Skeletal muscle cell (primary cell): ENCODE data around the gene HUWE1.

Experiments used
- DNase-seq: peaks from one replicate; pipeline ENCODE4 v3.0.0-alpha.2; 2010; ENCODE audit warnings: low read depth
- H3K4me3 ChIP-seq: 2 replicates; pipeline ENCODE4 v1.5.1; 2011; ENCODE audit warnings: low read depth, mild to moderate bottlenecking, control low read depth, low read length, moderate library complexity

HUWE1 gene

DNA sequence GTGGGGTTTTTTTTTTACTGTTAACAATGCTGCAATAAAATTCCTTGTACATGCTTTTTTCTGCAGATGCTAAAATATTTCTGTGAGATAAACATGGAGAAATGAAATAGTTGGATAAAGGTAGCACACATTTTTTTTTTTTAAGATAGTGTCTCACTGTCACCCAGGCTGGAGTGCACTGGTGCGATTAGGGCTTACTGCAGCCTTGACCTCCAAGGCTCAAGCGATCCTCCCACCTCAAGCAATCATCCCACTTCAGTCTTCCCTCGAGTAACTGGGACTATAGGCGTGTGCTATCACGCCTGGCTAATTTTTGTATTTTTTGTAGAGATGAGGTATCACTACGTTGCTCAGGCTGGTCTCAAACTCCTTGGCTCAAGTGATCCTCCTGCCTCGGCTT, 1.8 kb upstream of the HUWE1 start:
- no peak overlapping the region for H3K4me3 ChIP-seq
- DNase-seq: no peak

DNA sequence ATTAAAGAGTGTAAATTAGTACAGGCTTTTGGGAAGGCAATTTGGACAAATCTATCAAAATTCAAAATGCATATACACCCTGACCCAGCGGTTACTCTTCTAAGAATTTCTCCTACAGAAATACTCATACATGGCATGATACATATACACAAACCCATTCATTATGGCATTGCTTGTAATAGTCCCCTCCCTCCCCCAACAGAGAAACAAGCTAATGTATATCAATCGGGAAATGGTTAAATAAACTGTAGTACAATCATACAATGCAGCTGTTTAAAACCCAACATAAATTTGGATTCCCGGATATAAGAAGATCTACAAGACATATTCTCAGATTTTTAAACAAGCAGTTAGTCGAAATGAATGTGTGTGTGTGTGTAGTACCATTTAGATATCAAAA, 808 bp downstream of the HUWE1 start:
- no peak for DNase-seq
- H3K4me3 ChIP-seq: peak overlapping the region; percentile 64

DNA sequence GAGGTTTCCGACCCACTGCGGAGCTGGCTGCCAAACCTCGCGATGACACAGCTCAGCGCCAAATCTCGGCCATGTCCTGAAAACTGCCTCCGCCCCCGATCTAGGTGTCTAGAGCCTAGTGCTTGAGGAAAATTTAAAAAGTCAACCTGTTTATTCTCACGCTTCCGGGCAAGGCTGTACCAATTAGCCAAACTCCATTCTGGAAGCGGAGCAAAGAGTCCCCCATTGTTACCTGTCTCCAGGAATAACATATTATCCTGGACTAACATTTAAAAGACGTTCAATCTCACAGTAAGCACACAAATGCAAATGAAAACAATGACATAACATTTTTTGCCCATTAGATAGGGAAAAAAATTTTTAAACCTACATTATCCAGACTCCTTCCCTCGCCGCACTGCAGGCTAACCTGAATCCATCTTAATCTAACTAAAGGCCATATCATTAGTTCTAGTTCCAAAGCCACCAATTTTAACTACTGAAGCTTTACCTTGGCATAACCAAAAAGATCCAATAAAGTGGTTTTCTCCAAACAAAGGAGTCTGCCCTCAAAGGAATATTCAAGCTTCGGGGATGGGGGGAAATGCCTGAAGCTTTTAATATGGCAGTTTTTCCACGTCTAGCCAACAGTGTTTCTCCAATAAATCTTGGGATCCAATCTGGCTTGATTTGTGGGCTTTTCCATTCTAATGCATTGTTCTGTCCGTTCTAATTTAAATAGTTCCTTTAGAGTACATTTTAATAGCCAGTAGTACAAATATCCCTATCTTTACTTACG, 1.9 kb downstream of the HUWE1 start:
- peak overlapping the region; percentile 64 for H3K4me3 ChIP-seq
- no peak for DNase-seq

DNA sequence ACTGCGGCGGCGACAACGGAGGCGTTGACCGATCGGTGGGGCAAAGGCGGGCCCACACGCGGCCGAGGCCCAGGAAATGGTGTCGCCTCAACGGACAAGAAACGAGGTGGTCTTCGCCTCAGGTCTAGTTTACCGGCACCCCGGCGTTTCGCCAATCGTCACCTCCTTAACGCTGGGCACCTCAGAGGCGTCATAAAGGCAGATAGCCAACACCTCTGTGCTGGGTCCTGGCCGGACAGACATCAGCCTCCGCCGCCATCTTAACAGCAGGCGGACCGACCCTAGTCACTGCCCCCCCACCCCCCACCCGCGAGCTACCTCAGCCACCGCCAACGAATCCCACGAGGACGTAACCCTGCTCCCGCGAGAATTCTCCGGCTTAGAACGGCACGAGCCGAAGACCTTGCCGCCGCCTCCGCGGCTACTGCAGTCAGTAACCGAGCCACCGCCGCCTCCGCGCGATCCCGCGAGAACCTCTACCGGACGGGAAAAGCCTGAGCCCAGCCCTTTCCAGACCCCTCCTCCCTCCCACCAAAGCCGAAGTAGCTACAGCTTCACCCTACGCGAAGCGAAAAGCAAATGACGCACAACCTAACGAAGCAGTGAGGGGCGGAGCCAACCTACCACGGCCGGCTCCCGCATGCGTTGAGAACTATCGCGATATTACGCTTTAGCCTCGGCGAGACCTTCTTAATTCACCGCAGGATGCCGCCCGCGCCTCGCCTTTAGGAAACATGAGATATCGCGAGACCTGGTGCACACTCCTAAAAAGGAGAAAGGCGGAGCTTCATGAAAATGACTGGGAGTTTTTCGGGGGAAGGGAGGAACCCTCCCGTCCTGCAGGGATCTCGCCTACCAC, 2.7 kb downstream of the HUWE1 start:
- peak; percentile 93 for DNase-seq
- peak overlapping the region; percentile 64 for H3K4me3 ChIP-seq

DNA sequence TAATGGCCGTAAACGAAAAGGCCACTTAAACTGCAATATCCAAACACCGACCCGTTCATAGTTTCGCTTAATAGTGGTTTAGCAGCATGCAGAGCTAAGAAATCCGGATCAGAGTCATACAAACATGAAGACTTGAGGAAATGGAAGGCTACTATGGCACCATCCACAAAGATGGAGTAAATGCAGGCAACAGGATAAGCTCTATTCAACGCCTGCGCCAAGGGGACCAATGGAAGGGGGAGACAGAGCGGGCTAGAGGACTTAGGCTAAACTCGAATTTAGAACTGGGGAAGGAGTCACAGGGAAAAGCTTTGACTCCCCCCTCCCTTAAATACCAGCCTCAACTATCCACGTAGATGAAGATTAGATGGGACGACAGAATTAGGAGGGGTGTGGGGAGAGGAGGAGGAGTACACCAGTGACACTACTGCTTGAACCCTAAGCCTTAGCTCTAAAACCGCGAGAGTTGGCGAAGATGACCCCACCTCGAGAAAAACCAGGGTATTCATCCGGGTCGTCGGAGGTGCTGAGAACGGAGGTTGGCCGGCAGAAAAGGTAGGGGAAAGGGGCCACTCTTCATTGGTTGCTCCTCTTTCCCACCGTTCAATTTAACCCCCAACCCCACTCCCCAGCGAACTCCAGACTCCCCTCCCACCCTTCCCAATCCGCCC, 3.5 kb downstream of the HUWE1 start:
- DNase-seq: peak; percentile 8
- peak overlapping the region; percentile 64 for H3K4me3 ChIP-seq

DNA sequence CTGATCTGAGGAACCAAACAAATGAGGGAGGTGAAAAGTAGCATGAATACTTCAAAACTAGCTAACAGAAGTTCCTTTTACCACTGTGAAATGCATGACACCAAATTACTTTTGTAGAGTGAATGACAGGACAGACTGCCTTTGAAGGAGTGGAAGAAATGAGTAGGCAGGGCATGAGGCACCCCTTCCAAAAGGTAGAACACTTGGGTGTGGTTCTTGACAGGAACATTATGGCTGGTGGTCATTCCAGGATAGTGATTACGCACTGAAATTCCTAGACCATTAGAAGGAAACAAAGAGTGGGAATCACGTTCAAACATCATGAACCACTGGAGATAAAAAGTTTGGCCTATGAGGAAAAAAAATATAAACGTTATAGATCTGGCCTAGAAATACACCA, 4.9 kb downstream of the HUWE1 start:
- no peak overlapping the region for H3K4me3 ChIP-seq
- DNase-seq: no peak

DNA sequence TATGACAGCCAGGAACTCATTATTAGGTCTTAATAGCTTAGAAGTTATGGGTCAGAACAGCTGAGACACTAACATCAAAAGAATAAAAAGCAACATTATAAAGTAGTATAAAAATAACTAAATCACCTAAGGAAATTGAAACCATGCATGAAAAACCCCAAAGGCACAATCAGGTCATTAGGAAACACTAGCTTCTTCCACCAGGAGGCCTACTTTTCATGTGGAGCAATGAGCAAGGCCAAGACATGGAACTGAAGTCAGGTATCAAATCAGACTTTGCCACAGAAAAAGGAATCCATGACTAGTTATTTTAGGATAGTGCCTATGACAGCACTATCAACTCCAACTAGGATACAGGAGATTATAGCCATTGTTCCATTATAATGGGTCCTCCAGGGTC, 7.9 kb downstream of the HUWE1 start:
- H3K4me3 ChIP-seq: no peak overlapping the region
- DNase-seq: no peak

DNA sequence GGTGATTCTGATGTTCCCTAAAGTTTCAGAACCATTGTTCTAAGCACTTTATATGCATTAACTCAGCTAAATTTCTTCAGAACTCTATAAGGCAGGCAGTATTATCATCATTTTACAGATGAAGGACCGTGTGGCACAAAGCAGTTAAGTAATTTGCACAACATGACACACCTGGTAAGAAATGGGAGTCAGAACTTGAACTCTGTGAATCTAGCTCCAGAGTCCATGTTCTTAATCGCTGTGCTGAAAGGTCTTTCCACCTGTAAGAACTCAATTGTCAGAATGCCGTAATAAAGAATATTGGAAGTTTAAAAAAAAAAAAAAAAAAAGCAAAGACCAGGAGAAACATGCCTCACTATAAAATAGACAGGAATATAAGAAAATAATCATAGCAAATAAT, 9.2 kb downstream of the HUWE1 start:
- H3K4me3 ChIP-seq: no peak overlapping the region
- DNase-seq: no peak

DNA sequence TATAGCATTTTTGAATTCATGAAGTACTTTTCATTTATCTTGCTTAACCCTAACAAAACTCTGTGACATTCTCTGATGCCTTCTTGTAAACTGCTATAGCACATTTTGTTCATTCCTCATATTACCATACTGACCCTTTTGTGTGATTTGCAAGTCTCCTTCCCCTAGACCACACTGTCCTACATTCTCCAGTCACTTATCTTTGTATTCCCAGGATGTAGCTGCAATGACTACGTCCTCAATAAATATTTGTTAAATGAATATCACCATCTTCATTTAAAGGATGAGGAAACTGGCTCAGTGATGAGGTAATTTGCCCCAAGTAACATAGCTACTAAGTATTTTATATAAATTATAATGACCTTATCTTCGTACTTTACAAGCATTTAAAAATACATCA, 11.9 kb downstream of the HUWE1 start:
- no peak for DNase-seq
- no peak overlapping the region for H3K4me3 ChIP-seq

DNA sequence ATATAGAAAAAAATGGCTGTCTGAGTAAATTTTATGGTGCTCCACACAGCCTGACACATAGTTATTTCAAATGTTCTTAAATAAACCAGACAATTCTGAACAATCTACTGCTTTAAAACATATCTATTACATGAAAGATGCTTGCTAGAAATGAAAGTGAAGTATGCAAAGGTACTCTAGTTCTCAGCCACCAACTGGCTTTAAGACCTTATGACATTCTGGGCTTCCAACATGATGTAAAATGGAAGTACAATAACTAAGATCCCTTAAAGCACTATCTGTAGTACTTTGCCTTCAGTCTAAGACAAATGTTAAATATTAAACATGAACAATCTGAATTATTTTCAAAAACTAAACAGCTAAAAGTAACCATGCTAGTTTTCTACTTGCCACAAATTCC, 17.3 kb downstream of the HUWE1 start:
- no peak for DNase-seq
- H3K4me3 ChIP-seq: no peak overlapping the region

DNA sequence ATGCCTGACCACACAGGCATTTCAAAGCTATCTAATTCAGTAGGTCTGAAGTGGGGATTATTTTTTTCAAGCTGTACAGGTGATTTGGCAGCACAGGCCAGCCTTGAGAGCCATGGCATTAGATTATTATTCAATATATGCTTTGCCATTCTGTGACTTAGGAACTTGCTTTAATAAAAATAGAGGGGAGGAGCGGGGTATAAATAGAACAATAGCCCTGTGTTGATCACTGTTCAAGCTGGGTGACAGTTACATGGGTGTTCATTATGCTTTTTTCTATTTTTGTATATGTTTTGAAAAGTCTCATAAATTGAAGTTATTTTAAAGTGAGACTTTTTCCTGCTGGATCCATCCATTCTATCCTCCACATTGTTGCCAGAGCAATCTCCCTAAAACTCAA, 20.3 kb downstream of the HUWE1 start:
- H3K4me3 ChIP-seq: no peak overlapping the region
- no peak for DNase-seq

DNA sequence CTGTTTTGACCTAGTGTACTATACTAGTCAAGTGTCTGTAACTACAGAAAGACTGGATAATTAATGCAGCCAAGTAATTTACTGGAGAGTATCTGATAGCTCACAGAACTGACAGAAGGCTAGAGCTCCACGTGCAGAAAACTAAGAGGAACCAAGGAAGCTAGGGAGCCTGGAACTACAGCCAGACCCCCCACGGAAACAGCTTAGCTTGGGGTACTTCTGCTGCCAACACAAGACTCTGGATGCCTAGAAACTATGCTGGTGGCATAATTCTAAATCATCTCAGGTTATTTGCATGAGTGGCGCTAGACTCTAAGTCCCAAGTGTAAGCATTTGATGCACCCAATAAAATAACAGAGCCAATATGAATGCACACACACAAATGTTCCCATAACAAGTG, 26.5 kb downstream of the HUWE1 start:
- no peak for DNase-seq
- no peak overlapping the region for H3K4me3 ChIP-seq

DNA sequence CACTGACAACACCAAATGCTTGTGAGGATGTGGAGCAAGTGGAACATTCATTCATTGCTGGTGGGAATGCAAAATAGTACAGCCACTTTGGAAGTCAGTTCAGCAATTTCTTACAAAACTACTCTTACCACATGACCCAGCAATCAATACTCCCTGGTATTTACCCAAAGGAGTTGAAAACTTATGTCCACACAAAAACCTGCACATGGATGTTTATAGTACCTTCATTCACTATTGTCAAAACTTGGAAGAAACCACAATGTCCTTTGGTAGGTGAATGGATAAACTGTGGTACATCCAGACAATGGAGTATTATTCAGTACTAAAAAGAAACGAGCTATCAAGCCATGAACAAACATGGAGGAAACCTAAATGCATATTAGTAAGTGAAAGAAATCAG, 27.5 kb downstream of the HUWE1 start:
- no peak for DNase-seq
- H3K4me3 ChIP-seq: no peak overlapping the region

DNA sequence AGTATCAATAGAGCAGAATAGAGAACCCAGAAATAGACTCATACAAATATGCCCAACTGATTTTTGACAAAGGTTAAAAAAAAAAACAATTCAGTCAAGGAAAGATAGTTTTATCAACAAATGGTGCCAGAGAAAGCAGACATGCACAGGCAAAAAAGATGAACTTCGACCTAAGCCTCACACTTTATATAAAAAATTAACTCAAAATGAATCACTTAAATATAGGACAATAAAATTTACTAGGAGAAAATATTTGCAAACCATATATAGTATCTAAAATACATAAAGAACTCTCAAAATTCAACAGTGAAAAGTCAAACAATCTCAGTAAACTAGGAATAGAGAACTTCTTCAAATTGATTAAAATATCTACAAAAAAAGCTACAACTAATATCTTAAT, 29.7 kb downstream of the HUWE1 start:
- DNase-seq: no peak
- no peak overlapping the region for H3K4me3 ChIP-seq

DNA sequence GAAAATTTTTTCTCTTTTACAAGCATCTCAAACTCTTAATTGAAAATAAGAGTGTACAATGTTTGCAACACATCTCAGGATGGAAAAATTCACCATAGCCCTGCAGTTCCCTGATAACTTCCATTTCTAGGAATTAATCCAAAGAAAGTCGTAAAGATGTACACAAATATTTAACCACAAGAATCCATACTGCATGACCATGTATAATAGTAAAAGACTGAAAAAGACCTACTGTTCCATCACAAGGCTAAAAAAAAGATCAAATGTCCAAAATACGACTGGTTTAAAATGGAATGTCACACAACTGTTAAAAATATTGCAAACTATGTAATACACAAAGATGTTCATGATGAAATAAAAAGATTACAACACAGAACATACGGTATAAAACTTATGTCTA, 32.1 kb downstream of the HUWE1 start:
- no peak overlapping the region for H3K4me3 ChIP-seq
- DNase-seq: no peak

DNA sequence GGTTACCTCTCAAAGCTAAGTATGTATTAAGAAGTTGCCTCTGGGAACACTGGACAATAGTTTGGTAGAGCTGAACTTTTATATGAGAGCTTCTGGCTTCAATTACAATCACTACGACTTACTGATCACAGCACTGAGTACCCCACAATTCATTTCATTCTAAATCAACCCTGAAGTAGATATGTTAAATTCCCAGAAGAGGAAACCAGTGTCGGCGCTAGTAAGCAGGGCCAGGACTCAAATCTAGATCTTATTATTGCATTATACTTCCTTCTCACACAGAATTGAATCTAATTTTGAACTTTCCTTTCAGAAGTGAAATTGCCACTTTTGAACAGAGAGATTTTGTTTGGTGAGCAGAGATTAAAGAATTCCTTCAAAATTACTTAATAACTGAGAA, 41.8 kb downstream of the HUWE1 start:
- no peak for DNase-seq

DNA sequence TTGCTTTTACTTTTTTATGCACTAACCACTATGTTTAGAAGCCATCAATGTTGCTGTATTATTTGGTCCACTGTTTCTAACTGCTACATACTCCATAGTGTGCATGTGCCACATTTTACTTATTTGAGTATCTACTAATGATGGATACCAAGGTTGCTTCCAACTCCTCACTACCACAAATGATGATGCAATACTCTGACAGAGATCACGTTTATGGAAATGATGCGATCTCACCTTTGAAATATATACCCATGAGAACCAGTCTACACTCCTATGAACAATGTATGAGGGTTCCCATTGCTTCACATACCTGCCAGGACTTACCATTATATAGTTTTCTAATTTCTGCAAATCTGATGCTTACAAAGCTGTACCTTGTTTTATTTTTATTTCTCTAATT, 44.2 kb downstream of the HUWE1 start:
- no peak for DNase-seq
- no peak overlapping the region for H3K4me3 ChIP-seq

More for the DNA sequence above, 41.8 kb downstream of the HUWE1 start:
- no peak overlapping the region for H3K4me3 ChIP-seq

DNA sequence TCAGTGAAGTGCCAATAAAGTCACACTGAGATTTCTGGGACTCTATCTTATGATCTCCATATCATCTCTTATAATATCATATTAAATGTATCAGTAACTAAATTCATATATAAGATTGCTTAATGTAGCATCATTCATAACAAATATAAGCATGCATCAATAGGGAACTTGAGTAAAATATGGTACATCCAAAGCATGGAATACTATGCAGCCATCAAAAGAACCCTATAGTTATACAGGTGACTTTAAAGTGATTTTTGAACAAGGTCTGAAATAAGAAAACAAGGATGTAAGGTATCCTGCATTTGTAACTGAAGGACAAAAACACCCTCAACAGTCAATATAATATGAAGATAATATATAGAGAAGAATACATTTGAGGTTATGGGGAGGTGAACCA, 47.3 kb downstream of the HUWE1 start:
- no peak overlapping the region for H3K4me3 ChIP-seq
- DNase-seq: no peak

DNA sequence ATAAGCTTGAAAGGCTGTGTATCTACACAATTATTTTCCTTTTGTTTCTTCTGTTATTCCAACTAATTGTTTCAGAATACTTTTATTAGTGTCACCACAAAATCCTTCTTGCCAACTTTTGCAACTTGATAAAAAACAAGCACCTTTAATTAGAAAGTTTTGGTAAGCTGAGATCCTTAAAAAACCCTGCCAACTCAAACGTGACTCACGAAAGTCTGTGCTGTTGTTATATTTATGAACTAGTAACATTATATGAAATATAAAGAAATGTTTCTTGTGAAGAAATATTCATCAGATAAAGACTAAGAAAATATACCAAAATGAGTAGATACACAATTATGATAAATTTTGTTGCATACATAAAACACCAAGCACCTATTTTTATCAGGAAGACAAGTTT, 49.0 kb downstream of the HUWE1 start:
- H3K4me3 ChIP-seq: no peak overlapping the region
- DNase-seq: no peak

DNA sequence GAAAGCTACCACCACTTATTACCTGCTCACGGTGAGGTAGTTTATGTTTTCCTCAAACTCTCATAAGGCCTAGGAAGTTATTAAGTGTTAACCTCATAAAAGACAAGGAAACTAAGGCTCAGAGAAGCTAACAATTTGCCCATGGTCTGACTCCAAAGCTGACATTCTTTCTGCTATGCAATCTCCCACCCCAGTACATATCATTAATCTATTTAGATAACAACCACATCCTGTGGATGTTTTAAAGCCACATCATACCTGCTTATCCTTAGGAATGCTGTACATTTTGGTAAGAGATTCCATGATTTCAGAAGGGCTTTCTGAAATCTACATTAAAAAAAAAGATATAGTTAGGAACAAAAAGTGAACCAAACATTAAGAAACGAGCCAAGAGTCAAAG, 55.4 kb downstream of the HUWE1 start:
- no peak overlapping the region for H3K4me3 ChIP-seq
- no peak for DNase-seq
